Gastroesophageal sphincter (tissue), 4 donors: ENCODE results near the gene INSYN1. TPM values are rescaled to one million over a fixed set of nuclear protein-coding genes. Genes with fewer than 3 reads are reported as not detected.

Experiments
- ATAC-seq: fragments of 150-250 bp; one replicate; pipeline ENCODE4 v1.9.1; 2016; ENCODE audit warnings: mild to moderate bottlenecking, moderate library complexity
- H3K27ac ChIP-seq, 4 donors: fragments of 200-600 bp; sonication (generic) in 3 of 4; 1 replicate in 3 of 4; 2 replicates in 1 of 4; pipeline ENCODE4 v1.5.1; 2016 to 2019
- H3K27me3 ChIP-seq: fragments of 200-600 bp; sonication (generic); one replicate; pipeline ENCODE4 v1.5.1; 2019
- H3K36me3 ChIP-seq, 2 donors: fragments of 200-600 bp; sonication (generic); one replicate each; pipeline ENCODE4 v1.5.1; 2019; ENCODE audit warnings: control low read depth in 1 of 2
- H3K4me1 ChIP-seq, 3 donors: fragments of 200-600 bp; sonication (generic); 1 replicate in 2 of 3; 2 replicates in 1 of 3; pipeline ENCODE4 v1.5.1; 2016 to 2019; ENCODE audit warnings: control low read depth in 2 of 3
- H3K4me3 ChIP-seq, 2 donors: fragments of 200-600 bp; sonication (generic); one replicate each; pipeline ENCODE4 v1.5.1; 2019; ENCODE audit warnings: mild to moderate bottlenecking in 1 of 2, moderate library complexity in 1 of 2
- H3K9me3 ChIP-seq, 3 donors: fragments of 200-600 bp; sonication (generic); one replicate each; pipeline ENCODE4 v1.5.1; 2017 to 2019; ENCODE audit warnings: control low read depth in 2 of 3
- EP300 ChIP-seq: sonication (generic); formaldehyde crosslinking; IDR thresholded peaks from one replicate; pipeline ENCODE4 v1.6.1; 2017; ENCODE audit warnings: antibody characterized with exemption, mild to moderate bottlenecking
- POLR2A ChIP-seq, 2 donors: fragments of 450-650 bp; IDR thresholded peaks; one replicate each; pipeline ENCODE4 v1.6.1; 2017; ENCODE audit warnings: antibody characterized with exemption in 2 of 2, mild to moderate bottlenecking in 2 of 2, moderate library complexity in 1 of 2
- POLR2AphosphoS5 ChIP-seq: sonication (generic); formaldehyde crosslinking; IDR thresholded peaks from one replicate; pipeline ENCODE4 v1.6.1; 2017; ENCODE audit warnings: antibody characterized with exemption
- WGBS, 2 donors: methylation state at CpG; one replicate each; pipeline ENCODE4 v1.1.5; 2018; ENCODE audit warnings: low coverage in 1 of 2; 5-methylcytosine and 5-hydroxymethylcytosine counted together
- total RNA-seq, 4 donors: library from RNA; depleted of rRNA; stranded (reverse); fragments of >200 nt; gene quantifications; one replicate each; pipeline ENCODE4 v1.1.0, GENCODE V29; 2016
- TF ChIP-seq, protein P1 (sequence below), 4 experiments: fragments of 200-600 bp in 2 of 4; fragments of 450-650 bp in 2 of 4; sonication (generic) in 1 of 4; IDR thresholded peaks; one replicate each; pipeline ENCODE4 v1.5.1; 2017 to 2019; ENCODE audit warnings: antibody characterized with exemption in 4 of 4, mild to moderate bottlenecking in 2 of 4, moderate library complexity in 2 of 4

The INSYN1 gene
- total RNA-seq, 4 donors from 2014 or later, result 11.4 to 30.2 (median 16.3) TPM

DNA sequence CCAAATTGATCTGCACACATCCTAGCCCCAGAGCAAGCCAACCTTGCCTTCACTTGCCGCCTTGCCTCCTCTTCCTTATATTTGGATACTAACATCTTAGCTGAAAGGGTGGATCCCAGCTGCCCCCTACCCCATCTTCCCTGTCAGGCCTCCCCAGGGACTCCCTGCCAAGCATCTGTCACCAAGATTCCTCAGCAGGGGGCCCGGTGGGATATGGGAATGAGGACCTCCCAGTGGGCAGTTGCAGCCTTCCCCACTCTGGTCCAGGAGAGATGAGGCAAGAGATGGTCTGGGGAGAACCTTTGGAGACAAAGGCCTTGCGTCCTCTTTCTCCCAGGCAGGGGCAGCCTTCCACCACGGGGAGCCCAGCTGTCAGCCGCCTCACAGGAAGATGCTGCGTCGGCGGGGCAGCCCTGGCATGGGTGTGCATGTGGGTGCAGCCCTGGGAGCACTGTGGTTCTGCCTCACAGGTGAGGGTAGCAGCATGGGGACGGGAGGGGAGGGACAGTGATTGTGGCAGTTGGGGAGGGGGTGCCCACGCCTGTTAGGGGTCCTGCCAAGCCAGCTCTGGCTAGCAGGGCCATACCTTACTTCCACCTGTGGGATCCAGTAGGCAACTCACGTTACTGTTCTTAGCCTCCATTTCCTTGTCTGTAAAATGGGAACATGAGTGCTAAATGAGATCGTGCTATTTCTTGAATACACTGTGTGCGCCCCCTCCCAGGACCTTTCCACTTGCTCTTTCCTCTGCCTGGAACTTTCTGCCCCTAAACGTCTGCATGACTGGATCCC, 53.7 kb downstream of the INSYN1 start:
- WGBS, 2 donors, result 61 to 76% methylated on average over 5 to 9 of the region's 14 CpGs
- H3K4me1 ChIP-seq, result peaks cover 0 to 44% (median 31%) of the 10 kb centered on the region in 3 donors
- no peaks in the 10 kb centered on the region for H3K27me3 ChIP-seq
- H3K27ac ChIP-seq, result no peak overlapping the region
- no peaks in the 10 kb centered on the region for H3K9me3 ChIP-seq
- peaks cover 0 to 44% of the 10 kb centered on the region in 2 donors for H3K36me3 ChIP-seq
- no peak overlapping the region for H3K4me3 ChIP-seq
- no peak for ATAC-seq
- TF ChIP-seq, protein P1, sequence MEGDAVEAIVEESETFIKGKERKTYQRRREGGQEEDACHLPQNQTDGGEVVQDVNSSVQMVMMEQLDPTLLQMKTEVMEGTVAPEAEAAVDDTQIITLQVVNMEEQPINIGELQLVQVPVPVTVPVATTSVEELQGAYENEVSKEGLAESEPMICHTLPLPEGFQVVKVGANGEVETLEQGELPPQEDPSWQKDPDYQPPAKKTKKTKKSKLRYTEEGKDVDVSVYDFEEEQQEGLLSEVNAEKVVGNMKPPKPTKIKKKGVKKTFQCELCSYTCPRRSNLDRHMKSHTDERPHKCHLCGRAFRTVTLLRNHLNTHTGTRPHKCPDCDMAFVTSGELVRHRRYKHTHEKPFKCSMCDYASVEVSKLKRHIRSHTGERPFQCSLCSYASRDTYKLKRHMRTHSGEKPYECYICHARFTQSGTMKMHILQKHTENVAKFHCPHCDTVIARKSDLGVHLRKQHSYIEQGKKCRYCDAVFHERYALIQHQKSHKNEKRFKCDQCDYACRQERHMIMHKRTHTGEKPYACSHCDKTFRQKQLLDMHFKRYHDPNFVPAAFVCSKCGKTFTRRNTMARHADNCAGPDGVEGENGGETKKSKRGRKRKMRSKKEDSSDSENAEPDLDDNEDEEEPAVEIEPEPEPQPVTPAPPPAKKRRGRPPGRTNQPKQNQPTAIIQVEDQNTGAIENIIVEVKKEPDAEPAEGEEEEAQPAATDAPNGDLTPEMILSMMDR (IDR thresholded peaks at IDR 0.05), result no peak
- no peak for TF ChIP-seq POLR2AphosphoS5
- no peak for TF ChIP-seq POLR2A (IDR thresholded peaks at IDR 0.05)
- TF ChIP-seq EP300, result no peak

DNA sequence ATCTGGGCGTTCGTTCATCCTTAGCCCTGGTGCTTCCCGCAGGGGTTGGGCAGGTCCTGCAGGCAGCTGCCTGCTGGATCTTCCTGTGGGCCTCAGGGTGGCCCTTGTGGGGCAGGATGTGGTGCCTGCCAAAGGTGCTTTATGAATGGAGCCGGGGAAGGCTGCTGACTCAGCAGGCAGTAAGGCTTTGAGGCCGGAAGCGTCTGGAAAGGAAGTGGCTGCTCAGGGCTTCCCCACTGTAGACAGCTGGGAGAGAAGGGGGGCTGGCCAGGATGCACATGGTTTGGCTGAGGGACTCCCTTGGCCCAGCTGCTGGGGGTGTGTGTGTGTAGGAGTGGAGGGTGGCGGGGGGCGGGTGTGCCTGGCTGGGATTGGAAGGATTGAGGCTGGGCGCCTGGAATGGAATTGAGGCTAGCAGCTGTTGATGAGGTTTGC, 56.1 kb downstream of the INSYN1 start:
- 0 to 7% methylated on average over 4 to 5 of the region's 9 CpGs for WGBS, 2 donors
- Histone ChIP-seq H3K36me3 (peaks cover 0 to 20% of the 10 kb centered on the region in 2 donors), H3K27me3 (no peaks in the 10 kb centered on the region), H3K27ac (peak overlapping the region in 3 of 4 donors; percentile 21 to 50 (median 45)), H3K4me1 (peaks cover 0 to 57% (median 39%) of the 10 kb centered on the region in 3 donors), H3K4me3 (no peak overlapping the region), H3K9me3 (no peaks in the 10 kb centered on the region)
- ATAC-seq, result peak; percentile 87
- TF ChIP-seq EP300 (no peak), POLR2AphosphoS5 (peak; percentile 87)
- TF ChIP-seq, protein P1 (IDR thresholded peaks at IDR 0.05), result peak in 1 of 4 experiments; percentile 7

DNA sequence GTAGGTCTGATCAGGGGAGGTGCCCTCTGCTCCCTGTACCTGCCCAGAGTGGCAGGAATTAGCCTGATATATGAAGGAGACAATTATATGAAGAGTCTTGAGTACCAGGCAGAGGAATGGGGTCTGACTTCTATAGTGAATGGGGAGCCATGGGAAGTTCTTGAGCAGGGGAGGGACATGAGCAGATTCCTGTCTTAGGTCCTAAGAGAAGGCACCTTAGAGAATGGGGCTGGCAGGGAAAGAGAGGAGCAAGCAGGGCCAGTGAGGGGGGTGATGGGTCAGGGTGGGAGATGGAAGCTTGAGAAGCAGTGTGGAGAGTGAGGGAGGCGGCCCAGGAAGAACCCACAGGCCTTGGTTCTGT, 56.5 kb downstream of the INSYN1 start:
- no peak for ATAC-seq
- Histone ChIP-seq H3K4me3 (no peak overlapping the region), H3K4me1 (peaks cover 0 to 61% (median 43%) of the 10 kb centered on the region in 3 donors), H3K27ac (peak overlapping the region in 3 of 4 donors; percentile 21 to 50 (median 45)), H3K27me3 (no peaks in the 10 kb centered on the region), H3K9me3 (no peaks in the 10 kb centered on the region), H3K36me3 (peaks cover 0 to 18% of the 10 kb centered on the region in 2 donors)
- WGBS, 2 donors, result 60% methylated on average over 1 of the region's 1 CpG; no CpG with 5 or more reads in 1 of the 2 donors
- no peak for TF ChIP-seq POLR2AphosphoS5
- TF ChIP-seq POLR2A (IDR thresholded peaks at IDR 0.05), result no peak
- TF ChIP-seq, protein P1 (IDR thresholded peaks at IDR 0.05), result no peak
- no peak for TF ChIP-seq EP300

DNA sequence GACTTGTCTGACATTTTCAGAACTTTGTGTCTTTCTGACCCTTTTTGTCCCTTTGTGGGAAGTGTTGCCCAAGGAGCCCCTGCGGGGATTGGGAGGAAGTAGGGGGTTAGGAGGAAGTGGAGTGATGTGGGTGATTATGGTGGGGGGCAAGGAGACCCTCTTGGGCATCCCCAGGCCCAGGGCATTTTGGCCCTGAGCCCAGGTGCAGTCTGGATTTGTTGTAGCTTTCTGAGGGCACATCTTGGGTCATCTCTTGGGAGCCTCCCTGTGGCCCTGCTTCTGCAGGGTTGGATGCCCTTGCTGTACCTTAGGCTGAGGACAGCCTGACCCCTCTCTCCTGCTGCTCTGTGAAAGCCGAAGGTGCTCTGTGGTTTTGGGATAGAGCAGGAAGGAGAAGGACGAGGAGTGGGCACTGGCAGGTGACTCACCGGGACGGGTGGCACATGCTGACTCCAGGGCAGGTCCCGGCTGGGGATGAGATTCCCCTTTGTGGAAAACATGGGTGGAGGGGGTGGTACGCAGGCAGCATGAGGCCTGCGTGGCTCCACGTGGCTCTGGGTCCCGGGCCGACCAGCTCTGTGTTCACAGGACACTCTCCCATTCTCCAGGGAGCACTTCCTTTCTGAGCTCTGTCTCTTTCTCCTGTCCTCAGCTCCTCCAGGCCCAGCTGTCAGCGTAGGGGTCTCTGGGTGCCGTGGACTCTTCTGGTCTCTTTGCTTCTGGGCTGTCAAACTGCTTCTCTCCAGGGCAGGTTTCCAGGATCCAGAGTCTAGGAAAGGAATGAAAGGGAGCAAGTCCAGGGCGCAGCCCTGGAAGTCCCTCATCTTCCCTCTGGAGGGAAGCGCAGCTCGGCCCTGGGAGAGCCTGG, 57.1 kb downstream of the INSYN1 start:
- peak overlapping the region in 2 of 4 donors; percentile 45 to 50 for H3K27ac ChIP-seq
- 56 to 80% methylated on average over 1 to 13 of the region's 16 CpGs for WGBS, 2 donors
- H3K4me1 ChIP-seq, result peaks cover 0 to 67% (median 48%) of the 10 kb centered on the region in 3 donors
- TF ChIP-seq POLR2AphosphoS5, result no peak
- no peak for TF ChIP-seq EP300
- no peak for TF ChIP-seq POLR2A (IDR thresholded peaks at IDR 0.05)
- TF ChIP-seq, protein P1 (IDR thresholded peaks at IDR 0.05), result no peak
- H3K36me3 ChIP-seq, result peaks cover 0 to 18% of the 10 kb centered on the region in 2 donors
- no peaks in the 10 kb centered on the region for H3K9me3 ChIP-seq
- H3K27me3 ChIP-seq, result no peaks in the 10 kb centered on the region
- no peak overlapping the region for H3K4me3 ChIP-seq
- no peak for ATAC-seq
